H1 (cell line): ENCODE measurements around the gene MAB21L3. TPM values are rescaled to one million over a fixed set of nuclear protein-coding genes. Genes with fewer than 3 reads are reported as not detected.

ENCODE experiments used
- BCL11A ChIP-seq, 2 experiments: IDR thresholded peaks; one replicate each; pipeline ENCODE4 v1.6.1; 2011; ENCODE audit warnings: low read depth in 2 of 2, low read length in 2 of 2, mild to moderate bottlenecking in 2 of 2
- CHD7 ChIP-seq: fragments of 300-600 bp; sonication (generic); IDR thresholded peaks from 2 replicates; pipeline ENCODE4 v1.7.1; 2012; ENCODE audit warnings: low read length, moderate library complexity, mild to moderate bottlenecking, inconsistent platforms; ENCODE audit not compliant: insufficient replicate concordance
- E2F6 ChIP-seq: IDR thresholded peaks from 2 replicates; pipeline ENCODE4 v1.6.1; 2012; ENCODE audit warnings: inconsistent platforms
- GTF2F1 ChIP-seq: IDR thresholded peaks from 2 replicates; pipeline ENCODE4 v1.6.1; 2012; ENCODE audit warnings: low read depth, low read length, improper control_type of control experiment, borderline replicate concordance
- MAFK ChIP-seq: IDR thresholded peaks from 2 replicates; pipeline ENCODE4 v1.6.1; 2012; ENCODE audit warnings: low read depth, mild to moderate bottlenecking, improper control_type of control experiment, low read length
- POU5F1 ChIP-seq: IDR thresholded peaks from 2 replicates; pipeline ENCODE4 v1.6.1; 2011; ENCODE audit warnings: low read depth, mild to moderate bottlenecking, low read length, moderate library complexity
- TAF7 ChIP-seq: optimal IDR thresholded peaks from 2 replicates; pipeline ENCODE3; 2011; ENCODE audit warnings: low read depth, mild to moderate bottlenecking, inconsistent platforms, low read length, moderate library complexity, borderline replicate concordance
- TEAD4 ChIP-seq: IDR thresholded peaks from 2 replicates; pipeline ENCODE4 v1.6.1; 2012; ENCODE audit warnings: low read depth, low read length, inconsistent platforms, mixed read lengths
- polyA plus RNA-seq, 7 experiments: library from polyadenylated mRNA; depleted of rRNA in 3 of 7; stranded (reverse) in 5 of 7; unstranded in 2 of 7; fragments of >200 nt in 5 of 7; fragments of 200-250 nt in 2 of 7; gene quantifications; 1 replicate in 5 of 7; 2 replicates in 1 of 7; 4 replicates in 1 of 7; pipeline versions ENCODE4 v1.2.1 to v1.2.3, GENCODE V29; 2011 to 2013; ENCODE audit warnings: missing spikeins in 2 of 7, mixed read lengths in 2 of 7
- total RNA-seq: library from RNA; stranded (reverse); fragmentation: NEBNext Ultra II Directional; extraction: Animal tissue kit (Norgen Biotek cat#: 25700); gene quantifications from 2 replicates; pipeline ENCODE4 v1.2.1, GENCODE V29; 2021

MAB21L3 gene
- total and polyA plus RNA-seq, 2 of the 8 experiments (the other 6 are each of a cell fraction or from before 2014, with no cell fraction given) = not detected

- TF ChIP-seq CHD7 (no peak), BCL11A (IDR thresholded peaks at IDR 0.05; ENCODE audit: low read depth in 2 of 2, low read length in 2 of 2) (no peak), TAF7 (no peak), E2F6 (no peak), TEAD4 (peak; percentile 36; the same call in 1 of the 2 replicates), MAFK (no peak), GTF2F1 (no peak), POU5F1 (no peak)
Measured at GRCh38 chr1:116078699-116079223, 32.4 kb upstream of the MAB21L3 start (continued).
